Measurements from ENCODE around the gene WDR5.

Gene WDR5

DNA sequence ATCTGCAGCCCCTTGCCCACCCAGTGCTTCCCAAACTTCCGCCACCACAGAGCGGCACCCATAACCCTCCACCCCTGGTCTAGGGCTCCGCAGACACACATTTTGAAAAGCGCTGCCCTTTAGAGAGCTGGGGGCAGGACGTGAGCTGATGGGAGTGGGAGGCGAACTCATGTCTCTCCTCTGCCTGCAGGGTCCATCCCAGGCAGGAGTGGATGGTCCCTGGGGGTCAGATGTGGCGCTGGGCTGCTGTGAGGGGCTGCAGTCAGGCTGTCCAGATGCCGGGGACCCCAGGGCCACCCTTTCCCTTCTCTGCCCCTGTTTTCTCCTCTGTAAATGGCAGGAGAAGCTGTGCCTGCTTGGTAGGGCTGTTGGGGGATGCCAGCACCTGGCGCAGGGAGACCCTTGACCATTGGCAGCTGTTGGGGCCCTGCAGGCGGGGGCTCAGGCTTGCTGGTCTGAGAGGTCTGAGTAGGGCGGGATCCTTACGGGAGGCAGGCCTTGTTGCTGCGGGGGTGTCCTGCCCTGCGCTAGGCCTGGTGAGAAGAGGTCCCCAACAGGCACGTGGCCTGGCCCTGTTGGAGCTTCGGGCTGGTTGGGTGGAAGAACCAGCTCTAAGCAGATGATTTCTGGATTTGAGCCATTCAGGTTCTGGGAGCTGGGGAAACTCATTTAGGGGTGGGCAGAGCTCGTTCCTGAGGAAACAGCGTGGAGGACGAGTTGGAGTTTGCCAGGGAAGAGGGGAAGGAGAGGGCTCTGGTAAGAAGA lies 38.8 kb downstream of the WDR5 start:
- DNase-seq, result no peak

DNA sequence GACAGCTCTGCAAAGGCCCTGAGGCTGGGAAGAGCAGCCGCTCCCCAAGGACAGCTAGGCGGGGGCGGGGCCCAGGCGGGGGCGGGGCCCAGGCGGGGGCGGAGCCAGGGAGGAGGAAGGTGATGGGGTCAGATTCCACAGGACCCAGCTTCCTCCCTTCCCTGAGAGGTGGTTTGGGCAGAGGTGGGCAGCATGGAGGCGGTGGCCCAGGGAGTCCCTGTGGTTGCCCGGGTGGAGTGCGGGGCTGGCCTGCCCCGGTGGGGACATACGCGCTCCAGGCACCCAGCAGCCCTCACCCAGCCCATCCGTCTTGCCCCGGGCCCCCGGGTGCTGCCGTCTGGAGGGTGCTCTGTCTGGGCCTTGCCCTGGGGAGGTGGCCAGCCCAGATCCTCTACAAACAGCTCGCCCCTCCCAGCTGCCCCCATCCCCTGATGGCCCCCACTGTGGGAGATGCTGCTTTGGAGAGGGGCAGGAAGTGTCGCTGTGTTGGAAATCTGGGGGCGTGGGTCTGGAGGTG lies 39.5 kb downstream of the WDR5 start:
- DNase-seq, result no peak

DNA sequence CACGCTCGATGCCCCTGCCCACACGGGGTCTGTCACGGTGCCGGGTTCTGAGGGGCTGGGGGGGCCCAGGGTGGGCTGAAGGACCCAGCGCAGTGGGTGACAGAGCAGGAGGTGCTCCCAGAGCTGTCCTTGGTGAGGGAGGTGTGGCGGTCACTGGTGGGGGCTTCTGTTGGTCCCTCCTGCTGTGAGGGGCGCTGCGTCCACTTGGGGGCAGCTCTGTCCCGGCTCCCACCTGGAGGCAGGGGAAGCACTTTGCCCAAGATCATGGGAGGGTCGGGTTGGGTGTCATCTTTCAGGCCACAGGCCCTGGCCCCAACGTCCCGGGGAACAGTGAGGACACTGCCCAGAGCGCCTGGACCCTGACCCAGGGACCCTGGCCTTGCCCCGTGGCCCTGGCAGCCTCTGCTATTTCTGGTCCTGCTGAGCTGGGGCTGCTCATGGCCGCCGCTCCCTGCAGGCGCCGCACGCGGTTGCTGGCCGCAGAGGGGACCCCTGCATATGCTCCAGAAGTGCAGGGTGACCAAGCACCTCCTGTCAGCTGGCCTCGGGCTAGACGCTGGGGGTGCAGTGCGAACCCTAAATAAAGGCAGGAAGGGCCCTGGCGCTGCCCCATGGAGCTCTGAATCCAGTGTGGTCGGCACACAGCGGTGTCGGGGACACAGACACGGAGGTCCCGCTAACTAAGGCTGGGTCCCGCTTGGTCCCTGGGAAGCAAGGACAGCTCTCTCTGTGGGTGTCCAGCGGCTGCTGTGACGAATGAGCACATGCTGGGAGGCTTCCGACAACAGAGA lies 40.1 kb downstream of the WDR5 start:
- no peak for DNase-seq

- no peak for DNase-seq
Measured at GRCh38 chr9:134176599-134176968, 40.7 kb downstream of the WDR5 start.

- DNase-seq, result no peak
Measured at GRCh38 chr9:134177186-134177585, 41.3 kb downstream of the WDR5 start.

- DNase-seq, result no peak
Measured at GRCh38 chr9:134177624-134178393, 41.9 kb downstream of the WDR5 start.

DNA sequence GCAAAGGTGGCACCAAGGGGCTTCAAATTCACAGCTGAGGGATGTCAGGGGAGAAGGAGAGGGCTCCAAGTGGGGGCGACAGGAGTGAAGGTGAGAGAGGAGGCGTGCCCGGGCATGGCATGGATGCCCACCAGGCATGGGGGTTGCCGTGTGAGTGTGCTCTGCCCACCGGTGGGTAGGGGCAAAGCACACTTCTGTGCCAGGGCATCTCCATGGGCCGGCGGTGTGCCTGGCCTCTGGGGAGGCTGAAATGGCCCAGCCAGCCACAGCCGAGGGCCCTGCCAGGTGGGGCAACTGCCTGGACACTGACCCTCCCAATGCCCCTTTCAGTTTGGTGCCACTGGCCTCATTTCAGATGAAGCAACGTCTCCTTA lies 42.5 kb downstream of the WDR5 start:
- no peak for DNase-seq

GRCh38 chr9:134178768-134179551 lies 43.1 kb downstream of the WDR5 start:
- no peak for DNase-seq

- DNase-seq, result no peak
Measured at GRCh38 chr9:134179595-134179917, 43.7 kb downstream of the WDR5 start.

GRCh38 chr9:134179918-134180785 lies 44.3 kb downstream of the WDR5 start:
- DNase-seq, result no peak

- DNase-seq, result no peak
Measured at GRCh38 chr9:134180786-134181647, 45.1 kb downstream of the WDR5 start.

DNA sequence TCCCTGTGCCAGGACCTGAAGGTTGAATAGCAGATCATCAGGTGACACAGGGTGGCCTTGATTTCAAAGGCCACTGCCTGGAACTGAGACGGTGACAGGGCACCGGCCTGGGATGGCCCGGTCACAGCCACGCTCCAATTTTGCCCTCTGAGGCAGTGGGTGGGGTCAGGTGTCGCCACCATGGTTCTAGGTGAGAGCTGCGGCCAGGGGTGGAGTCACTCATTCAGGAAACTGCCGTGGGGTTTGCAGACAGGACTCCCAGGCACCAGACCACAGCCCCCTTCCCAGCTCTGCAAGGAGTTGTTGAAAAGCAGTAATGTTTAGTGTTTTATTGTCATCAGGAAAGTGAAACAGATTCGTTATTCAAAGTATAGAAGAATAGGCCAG lies 45.8 kb downstream of the WDR5 start:
- no peak for DNase-seq

GRCh38 chr9:134182554-134183085 lies 46.7 kb downstream of the WDR5 start:
- no peak for DNase-seq

GRCh38 chr9:134185536-134186011 lies 49.7 kb downstream of the WDR5 start:
- no peak for DNase-seq

DNA sequence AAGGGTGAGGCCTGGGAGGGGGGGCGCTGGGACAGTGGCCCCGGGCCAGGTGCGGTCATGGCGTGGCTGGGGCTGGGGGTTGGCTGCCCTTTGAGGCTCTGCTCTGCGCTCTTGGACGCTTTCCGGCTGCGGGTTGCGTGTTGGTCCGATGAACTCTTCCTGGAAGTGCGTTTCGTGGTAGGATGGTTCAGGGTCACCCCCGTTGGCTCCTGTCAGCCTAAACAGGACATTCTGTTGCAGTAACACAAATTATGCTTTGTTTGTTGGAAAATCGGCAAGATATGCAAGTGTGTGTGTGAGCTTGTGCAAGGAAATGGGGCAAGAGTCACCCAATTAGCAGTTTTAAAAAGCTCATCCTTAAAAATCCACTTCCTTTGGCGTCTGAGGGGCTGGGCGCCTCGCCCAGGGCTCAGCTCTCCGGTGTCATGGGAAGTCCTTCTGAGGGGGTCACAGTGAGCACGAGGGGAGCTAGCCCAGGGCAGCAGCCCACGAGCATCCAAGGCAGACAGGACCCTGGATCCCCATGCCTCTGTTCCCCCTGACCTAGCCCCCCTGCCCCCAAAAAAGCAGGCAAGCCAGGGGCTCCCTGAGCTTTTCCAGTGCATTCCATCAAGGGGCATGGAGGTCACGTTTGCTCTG lies 50.7 kb downstream of the WDR5 start:
- no peak for DNase-seq

GRCh38 chr9:134187110-134187531 lies 51.2 kb downstream of the WDR5 start:
- DNase-seq, result no peak

- no peak for DNase-seq
Measured at GRCh38 chr9:134187891-134188385, 52.1 kb downstream of the WDR5 start.

DNA sequence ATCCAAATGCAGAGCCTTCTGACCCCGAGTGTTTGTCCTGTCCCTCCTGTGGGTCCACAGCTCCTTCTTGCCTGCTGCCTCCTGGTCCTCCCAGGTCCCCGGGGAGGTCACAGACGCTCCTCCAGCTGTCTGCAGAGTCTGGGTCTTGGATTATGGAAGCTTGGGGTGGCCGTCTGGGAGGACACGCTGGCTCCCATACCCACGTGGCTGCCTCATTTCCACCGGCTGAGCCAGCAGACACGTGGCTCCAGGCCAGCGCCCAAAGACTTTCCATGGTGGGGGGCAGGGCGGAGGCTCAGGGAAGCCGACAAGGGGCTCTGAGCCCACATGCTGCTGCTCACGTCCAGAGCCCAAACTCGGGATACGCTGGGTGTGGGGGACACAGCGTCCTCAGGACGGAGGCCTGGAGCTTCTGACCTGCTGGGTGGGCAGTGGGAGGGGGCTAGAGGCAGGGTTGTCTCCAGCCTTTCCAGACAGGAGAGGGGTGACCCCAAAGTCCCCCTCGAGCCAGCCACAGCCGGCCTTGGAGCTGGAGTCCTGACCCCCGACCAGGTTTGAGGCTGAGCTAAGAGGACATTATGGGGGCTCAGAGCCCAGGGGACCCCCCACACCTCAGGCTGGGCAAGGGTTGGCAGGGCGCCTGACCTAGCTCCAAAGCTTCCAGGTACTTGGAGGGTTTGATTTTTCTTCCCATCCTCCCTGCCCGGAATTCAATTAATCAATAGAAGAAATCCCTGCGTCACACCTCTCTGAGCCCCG lies 52.7 kb downstream of the WDR5 start:
- no peak for DNase-seq

- DNase-seq, result no peak
Measured at GRCh38 chr9:134189145-134189469, 53.2 kb downstream of the WDR5 start.

All from NCI-H446 treated with DMSO at 0.1 percent for 48 hours (cell line).